ENCODE measurements around the gene TPSAB1. TPM values are rescaled to one million over a fixed set of nuclear protein-coding genes. Genes with fewer than 3 reads are reported as not detected.

TPSAB1 gene
- total and polyA plus RNA-seq, 2 experiments from 2014 or later = not detected

DNA sequence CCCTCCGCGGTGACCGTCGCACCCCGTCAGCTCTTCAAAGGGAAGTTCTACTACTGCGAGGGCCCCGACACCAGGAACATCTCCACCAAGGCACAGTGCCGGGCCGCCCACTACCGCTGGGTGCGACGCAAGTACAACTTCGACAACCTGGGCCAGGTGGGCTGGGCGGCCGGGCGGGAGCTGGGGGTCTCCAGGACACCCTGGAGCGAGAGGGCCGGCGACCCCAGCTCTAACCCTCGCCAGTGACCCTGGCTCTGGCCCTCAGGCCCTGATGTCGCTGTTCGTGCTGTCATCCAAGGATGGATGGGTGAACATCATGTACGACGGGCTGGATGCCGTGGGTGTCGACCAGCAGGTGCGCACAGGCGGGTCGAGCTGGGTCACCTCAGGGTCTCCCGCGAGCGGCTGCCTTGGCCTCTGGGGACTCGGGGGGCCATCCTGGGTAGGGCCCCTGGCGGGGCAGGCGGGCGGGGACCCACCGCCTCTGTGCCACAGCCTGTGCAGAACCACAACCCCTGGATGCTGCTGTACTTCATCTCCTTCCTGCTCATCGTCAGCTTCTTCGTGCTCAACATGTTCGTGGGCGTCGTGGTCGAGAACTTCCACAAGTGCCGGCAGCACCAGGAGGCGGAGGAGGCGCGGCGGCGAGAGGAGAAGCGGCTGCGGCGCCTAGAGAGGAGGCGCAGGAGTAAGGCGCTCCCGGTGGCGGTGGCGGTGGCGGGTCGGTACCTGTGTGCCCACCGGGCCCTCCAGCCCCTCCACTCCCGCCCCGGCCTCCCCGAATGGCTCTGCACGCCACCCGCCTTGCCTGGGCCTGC, 28.8 kb upstream of the TPSAB1 start:
- no peaks in the 10 kb centered on the region for H4K20me1 ChIP-seq (ENCODE audit: insufficient read depth)
- H3K36me3 ChIP-seq (ENCODE audit: low read depth) = no peaks in the 10 kb centered on the region
- in situ Hi-C loops (cut with MboI) = no loop called here
- DNase-seq = no peak
- H3K9ac ChIP-seq = no peak overlapping the region
- no peaks in the 10 kb centered on the region for H3K4me1 ChIP-seq (ENCODE audit: insufficient read depth)
- H3K9me2 ChIP-seq (ENCODE audit: insufficient read depth) = no peaks in the 10 kb centered on the region
- H3K4me2 ChIP-seq (ENCODE audit: unreplicated experiment) = no peak overlapping the region
- H3F3A ChIP-seq (ENCODE audit: insufficient read depth) = no peaks in the 10 kb centered on the region
- H3K27me3 ChIP-seq (replicated peaks; ENCODE audit: insufficient read depth) = no peaks in the 10 kb centered on the region
- 84 to 88% methylated on average over 33 to 65 of the region's 65 CpGs for WGBS, 2 experiments (ENCODE audit: low coverage in 1 of 2, low lambda C conversion rate in 2 of 2, missing lambda C conversion rate in 2 of 2)
- no peak overlapping the region for H3K27ac ChIP-seq
- no peak overlapping the region for H2AFZ ChIP-seq
- no peaks in the 10 kb centered on the region for H3K9me3 ChIP-seq (ENCODE audit: low read depth)
- no peaks in the 10 kb centered on the region for H3K79me2 ChIP-seq (ENCODE audit: insufficient read depth)
- no peak for TF ChIP-seq EZH2 (IDR thresholded peaks at IDR 0.05; ENCODE audit: insufficient read depth, poor library complexity, severe bottlenecking)
- no peak for TF ChIP-seq EZH2phosphoT487 (IDR thresholded peaks at IDR 0.05; ENCODE audit: insufficient read depth, low read depth)
- no peak overlapping the region for H3K4me3 ChIP-seq

DNA sequence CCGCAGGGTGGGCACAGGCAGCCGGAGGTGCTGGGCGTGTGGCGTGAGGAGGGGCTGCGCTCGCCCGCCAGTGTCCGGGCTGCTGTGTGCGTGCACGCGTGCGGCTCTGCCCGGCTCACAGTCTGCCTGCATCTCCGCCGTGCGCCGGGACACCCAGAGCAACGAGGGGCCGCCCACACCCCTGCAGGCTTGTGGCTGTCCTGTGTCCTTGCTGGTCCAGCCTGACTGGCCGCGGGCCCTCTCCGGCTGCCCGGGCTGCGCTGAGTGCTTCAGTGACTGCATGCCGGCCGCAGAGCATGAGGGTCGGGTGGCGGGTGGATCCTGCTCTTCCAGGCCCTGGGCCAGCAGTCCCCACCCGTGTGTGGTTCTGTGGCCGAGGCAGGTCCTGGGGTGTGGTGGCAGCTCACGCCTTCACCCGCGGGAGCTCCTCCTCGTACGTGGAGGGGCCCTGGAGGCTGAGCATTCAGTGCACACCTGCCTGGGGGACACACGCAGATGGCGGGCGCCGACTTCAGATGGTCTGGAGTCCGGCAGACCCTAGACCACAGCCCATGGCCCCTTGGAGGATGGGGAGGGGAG, 27.8 kb upstream of the TPSAB1 start:
- H3K79me2 ChIP-seq (ENCODE audit: insufficient read depth) = no peaks in the 10 kb centered on the region
- H3K9me2 ChIP-seq (ENCODE audit: insufficient read depth) = no peaks in the 10 kb centered on the region
- no peak overlapping the region for H3K9ac ChIP-seq
- 69 to 80% methylated on average over 14 to 40 of the region's 40 CpGs for WGBS, 2 experiments (ENCODE audit: low coverage in 1 of 2, low lambda C conversion rate in 2 of 2, missing lambda C conversion rate in 2 of 2)
- H3K27me3 ChIP-seq (replicated peaks; ENCODE audit: insufficient read depth) = no peaks in the 10 kb centered on the region
- TF ChIP-seq EZH2phosphoT487 (IDR thresholded peaks at IDR 0.05; ENCODE audit: insufficient read depth, low read depth) (no peak), EZH2 (IDR thresholded peaks at IDR 0.05; ENCODE audit: insufficient read depth, poor library complexity, severe bottlenecking) (no peak)
- no peaks in the 10 kb centered on the region for H3F3A ChIP-seq (ENCODE audit: insufficient read depth)
- H3K27ac ChIP-seq = no peak overlapping the region
- H2AFZ ChIP-seq = no peak overlapping the region
- H3K4me3 ChIP-seq = no peak overlapping the region
- in situ Hi-C loops (cut with MboI) = no loop called here
- no peak for DNase-seq
- no peaks in the 10 kb centered on the region for H3K9me3 ChIP-seq (ENCODE audit: low read depth)
- no peaks in the 10 kb centered on the region for H4K20me1 ChIP-seq (ENCODE audit: insufficient read depth)
- H3K36me3 ChIP-seq (ENCODE audit: low read depth) = no peaks in the 10 kb centered on the region
- H3K4me2 ChIP-seq (ENCODE audit: unreplicated experiment) = no peak overlapping the region
- H3K4me1 ChIP-seq (ENCODE audit: insufficient read depth) = no peaks in the 10 kb centered on the region

DNA sequence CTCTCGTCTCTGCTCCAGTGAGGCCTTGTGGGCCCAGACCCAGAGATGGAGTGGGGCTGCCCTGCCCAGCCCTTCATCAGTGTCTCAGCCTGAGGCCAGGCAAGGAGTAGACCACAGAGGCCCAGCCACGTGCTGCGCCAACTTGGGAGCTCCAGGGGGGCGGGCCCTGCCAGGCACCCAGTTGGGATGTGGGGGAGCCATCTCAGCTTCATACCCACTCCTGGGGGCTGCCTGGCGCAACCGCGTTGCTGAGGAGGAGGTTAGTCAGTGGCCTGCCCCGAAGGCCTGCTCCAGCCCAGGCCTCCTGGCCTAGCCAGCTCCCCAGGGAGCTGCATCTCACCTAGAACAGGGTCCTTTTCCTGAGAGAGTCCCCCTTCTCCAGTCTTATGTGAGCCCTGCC, 27.3 kb upstream of the TPSAB1 start:
- Histone ChIP-seq H3K27me3 (replicated peaks; ENCODE audit: insufficient read depth) (no peaks in the 10 kb centered on the region), H2AFZ (no peak overlapping the region), H3K79me2 (ENCODE audit: insufficient read depth) (no peaks in the 10 kb centered on the region), H3K27ac (no peak overlapping the region), H3K9me3 (ENCODE audit: low read depth) (no peaks in the 10 kb centered on the region), H3K4me3 (no peak overlapping the region), H3K9me2 (ENCODE audit: insufficient read depth) (no peaks in the 10 kb centered on the region), H3K36me3 (ENCODE audit: low read depth) (no peaks in the 10 kb centered on the region), H3K4me1 (ENCODE audit: insufficient read depth) (no peaks in the 10 kb centered on the region), H4K20me1 (ENCODE audit: insufficient read depth) (no peaks in the 10 kb centered on the region), H3K4me2 (ENCODE audit: unreplicated experiment) (no peak overlapping the region), H3F3A (ENCODE audit: insufficient read depth) (no peaks in the 10 kb centered on the region), H3K9ac (no peak overlapping the region)
- TF ChIP-seq EZH2phosphoT487 (IDR thresholded peaks at IDR 0.05; ENCODE audit: insufficient read depth, low read depth) (no peak), EZH2 (IDR thresholded peaks at IDR 0.05; ENCODE audit: insufficient read depth, poor library complexity, severe bottlenecking) (no peak)
- in situ Hi-C loops (cut with MboI) = no loop called here
- DNase-seq = no peak
- 51 to 52% methylated on average over 5 to 8 of the region's 8 CpGs for WGBS, 2 experiments (ENCODE audit: low coverage in 1 of 2, low lambda C conversion rate in 2 of 2, missing lambda C conversion rate in 2 of 2)

DNA sequence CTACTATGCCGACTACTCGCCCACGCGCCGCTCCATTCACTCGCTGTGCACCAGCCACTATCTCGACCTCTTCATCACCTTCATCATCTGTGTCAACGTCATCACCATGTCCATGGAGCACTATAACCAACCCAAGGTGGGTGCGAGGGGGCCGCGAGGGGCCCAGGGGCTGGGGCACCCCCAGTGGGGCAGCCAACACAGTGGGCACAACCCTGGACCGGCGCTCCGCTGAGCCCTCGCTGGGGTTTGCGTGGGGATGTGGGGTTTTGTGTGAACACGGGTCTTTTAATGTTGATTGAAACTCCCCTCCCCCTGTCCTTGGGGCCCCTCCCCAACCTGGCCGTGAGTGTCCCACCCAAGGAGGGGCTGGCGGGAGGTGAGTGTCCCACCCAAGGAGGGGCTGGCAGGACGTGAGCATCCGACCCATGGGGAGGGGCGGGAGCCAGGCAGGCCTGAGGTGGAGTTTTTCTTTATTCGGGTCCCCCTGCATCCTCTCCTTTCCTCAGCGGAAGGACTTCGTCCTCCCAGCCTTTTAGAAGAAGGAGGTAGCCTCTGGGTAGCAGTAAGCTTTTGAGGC, 26.6 kb upstream of the TPSAB1 start:
- no peaks in the 10 kb centered on the region for H3K9me2 ChIP-seq (ENCODE audit: insufficient read depth)
- DNase-seq = no peak
- no peaks in the 10 kb centered on the region for H3K79me2 ChIP-seq (ENCODE audit: insufficient read depth)
- H3K9me3 ChIP-seq (ENCODE audit: low read depth) = no peaks in the 10 kb centered on the region
- no peak for TF ChIP-seq EZH2 (IDR thresholded peaks at IDR 0.05; ENCODE audit: insufficient read depth, poor library complexity, severe bottlenecking)
- no peak for TF ChIP-seq EZH2phosphoT487 (IDR thresholded peaks at IDR 0.05; ENCODE audit: insufficient read depth, low read depth)
- H3K4me3 ChIP-seq = no peak overlapping the region
- H2AFZ ChIP-seq = no peak overlapping the region
- in situ Hi-C loops (cut with MboI) = no loop called here
- H3K27ac ChIP-seq = no peak overlapping the region
- no peaks in the 10 kb centered on the region for H3K36me3 ChIP-seq (ENCODE audit: low read depth)
- H4K20me1 ChIP-seq (ENCODE audit: insufficient read depth) = no peaks in the 10 kb centered on the region
- no peak overlapping the region for H3K9ac ChIP-seq
- no peaks in the 10 kb centered on the region for H3K27me3 ChIP-seq (replicated peaks; ENCODE audit: insufficient read depth)
- no peaks in the 10 kb centered on the region for H3F3A ChIP-seq (ENCODE audit: insufficient read depth)
- H3K4me1 ChIP-seq (ENCODE audit: insufficient read depth) = no peaks in the 10 kb centered on the region
- no peak overlapping the region for H3K4me2 ChIP-seq (ENCODE audit: unreplicated experiment)
- WGBS, 2 experiments (ENCODE audit: low coverage in 1 of 2, low lambda C conversion rate in 2 of 2, missing lambda C conversion rate in 2 of 2) = 63 to 66% methylated on average over 12 to 25 of the region's 25 CpGs
